Endothelial cell of umbilical vein (primary cell): ENCODE measurements around the gene MAJIN. TPM values are rescaled to one million over a fixed set of nuclear protein-coding genes. Genes with fewer than 3 reads are reported as not detected.

Source experiments
- BruUV-seq: library from RNA; stranded (reverse); fragments of 400-500 nt; replicated peaks from 2 replicates; lab custom pipeline; 2021; lab: Mats Ljungman, UMichigan
- CTCF ChIA-PET: fragments of 300-600, 350-600 bp; sonication (Branson Sonifier 250); formaldehyde crosslinking; loops from one replicate; lab custom pipeline; 2021; ENCODE audit warnings: antibody characterized with exemption, inconsistent platforms; lab: Charles Lee
- POLR2A ChIA-PET: fragments of 300-600, 350-600 bp; sonication (Branson Sonifier 250); formaldehyde crosslinking; loops from one replicate; lab custom pipeline; 2021; ENCODE audit warnings: antibody characterized with exemption, inconsistent platforms; lab: Charles Lee
- DNase-seq: peaks from one replicate; pipeline ENCODE4 v3.0.0-alpha.2; 2011; ENCODE audit warnings: low read depth, low spot score
- FAIRE-seq: peaks from 2 replicates; lab custom pipeline; 2011; peaks lifted over from hg19 to GRCh38; lab: Jason Lieb, UNC
- H2AFZ ChIP-seq: 2 replicates; pipeline ENCODE4 v1.6.0; 2012; ENCODE audit warnings: low read depth, low read length, control low read depth, inconsistent platforms
- H3K27ac ChIP-seq: 2 replicates; pipeline ENCODE4 v1.5.1; 2011; ENCODE audit warnings: low read depth, mild to moderate bottlenecking, control low read depth, low read length, moderate library complexity; ENCODE audit not compliant: insufficient read depth
- H3K27me3 ChIP-seq, 2 experiments: 2 replicates each; pipeline versions ENCODE4 v1.6.0 to v1.6.1; 2011; ENCODE audit warnings: low read length in 2 of 2, mixed read lengths in 1 of 2; ENCODE audit not compliant: control insufficient read depth in 2 of 2, insufficient read depth in 2 of 2
- H3K36me3 ChIP-seq, 2 experiments: 2 replicates in 1 of 2; 3 replicates in 1 of 2; pipeline ENCODE4 v1.5.1; 2011; ENCODE audit warnings: low read length in 2 of 2, mild to moderate bottlenecking in 1 of 2, moderate library complexity in 1 of 2; ENCODE audit not compliant: control insufficient read depth in 2 of 2, insufficient read depth in 2 of 2; ENCODE audit errors: extremely low read depth in 1 of 2
- H3K4me1 ChIP-seq: 3 replicates; pipeline ENCODE4 v1.5.1; 2011; ENCODE audit warnings: mild to moderate bottlenecking, low read length; ENCODE audit not compliant: control insufficient read depth, insufficient read depth; ENCODE audit errors: extremely low read depth
- H3K4me2 ChIP-seq: 2 replicates; pipeline ENCODE4 v1.6.1; 2011; ENCODE audit warnings: low read length, control low read depth, mixed read lengths; ENCODE audit not compliant: insufficient read depth
- H3K4me3 ChIP-seq, 3 experiments: fragments of 200-600 bp in 1 of 3; sonication (generic), shearing (Covaris generic) in 1 of 3; replicated peaks in 1 of 3; 2 replicates each; pipeline ENCODE4 v1.5.1; 2011 to 2016; ENCODE audit warnings: control low read depth in 3 of 3, low read length in 3 of 3, mild to moderate bottlenecking in 2 of 3, inconsistent platforms in 1 of 3, low read depth in 1 of 3, moderate library complexity in 1 of 3; ENCODE audit not compliant: insufficient read depth in 1 of 3
- H3K79me2 ChIP-seq: 2 replicates; pipeline ENCODE4 v1.6.0; 2012; ENCODE audit warnings: low read length, inconsistent platforms; ENCODE audit not compliant: control insufficient read depth, insufficient read depth
- H3K9ac ChIP-seq: replicated peaks from 2 replicates; pipeline ENCODE3; 2011; ENCODE audit warnings: low read length, control low read depth; ENCODE audit not compliant: insufficient read depth; ENCODE audit errors: extremely low read depth
- H3K9me1 ChIP-seq: replicated peaks from 3 replicates; pipeline ENCODE4 v1.6.0; 2011; ENCODE audit warnings: mild to moderate bottlenecking, low read length; ENCODE audit not compliant: control insufficient read depth, insufficient read depth; ENCODE audit errors: extremely low read depth
- H3K9me3 ChIP-seq: replicated peaks from 2 replicates; pipeline ENCODE4 v1.5.1; 2012; ENCODE audit warnings: low read length, inconsistent platforms; ENCODE audit not compliant: control insufficient read depth, insufficient read depth
- H4K20me1 ChIP-seq: replicated peaks from 2 replicates; pipeline ENCODE3; 2011; ENCODE audit warnings: mild to moderate bottlenecking, low read length; ENCODE audit not compliant: control insufficient read depth, insufficient read depth; ENCODE audit errors: extremely low read depth
- CTCF ChIP-seq, 2 donors: IDR thresholded peaks; 1 replicate in 1 of 2; 2 replicates in 1 of 2; pipeline ENCODE4 v1.5.1; 2011; ENCODE audit warnings: low read length in 2 of 2, mild to moderate bottlenecking in 2 of 2, moderate library complexity in 2 of 2, control low read depth in 1 of 2, inconsistent platforms in 1 of 2, low read depth in 1 of 2; ENCODE audit not compliant: insufficient read depth in 1 of 2; ENCODE audit errors: extremely low read depth in 1 of 2
- GATA2 ChIP-seq: IDR thresholded peaks from 2 replicates; pipeline ENCODE4 v1.7.0; 2011; ENCODE audit warnings: low read depth, mild to moderate bottlenecking, moderate library complexity, mixed read lengths, low read length; ENCODE audit not compliant: insufficient read length, insufficient read depth
- JUN ChIP-seq: IDR thresholded peaks from 2 replicates; pipeline ENCODE4 v1.6.1; 2011; ENCODE audit warnings: borderline replicate concordance, low read depth; ENCODE audit not compliant: insufficient read length, insufficient read depth
- POLR2A ChIP-seq: IDR thresholded peaks from 2 replicates; pipeline ENCODE4 v1.6.1; 2012; ENCODE audit warnings: low read depth, mild to moderate bottlenecking, control low read depth, low read length
- POLR2AphosphoS5 ChIP-seq: IDR thresholded peaks from 2 replicates; pipeline ENCODE4 v1.6.1; 2012; ENCODE audit warnings: low read depth, mild to moderate bottlenecking, control low read depth, low read length, moderate library complexity; ENCODE audit not compliant: insufficient read depth
- dilution Hi-C: fragments of 300-500 bp; cut with MboI; formaldehyde crosslinking; loops from one replicate; pipeline ENCODE4 v1.15.0; 2019; ENCODE audit warnings: low sequenced_read_pairs; ENCODE audit not compliant: extremely low pct_ligation_motif_present
- intact Hi-C: fragments of 100-400 bp; cut with micrococcal nuclease; formaldehyde crosslinking; loops from one replicate; pipeline ENCODE4 v1.10.0; 2022
- polyA plus RNA-seq, 4 experiments: library from polyadenylated mRNA; depleted of rRNA in 3 of 4; stranded (reverse) in 3 of 4; unstranded in 1 of 4; fragments of >200 nt; gene quantifications; 2 replicates each; pipeline versions ENCODE4 v1.2.1 to v1.2.3, GENCODE V29; 2011 to 2012; ENCODE audit warnings: missing spikeins in 1 of 4
- total RNA-seq: library from RNA; stranded (reverse); gene quantifications from 2 replicates; pipeline ENCODE4 v1.2.3, GENCODE V29; 2021

Gene MAJIN
- total and polyA plus RNA-seq, 2 donors (not counting 3 experiments of a cell fraction or from before 2014, with no cell fraction given): 0.07 TPM; not detected in 1

- Histone ChIP-seq H3K27me3 (no peaks in the 10 kb centered on the region), H2AFZ (no peak overlapping the region), H3K9me3 (no peaks in the 10 kb centered on the region), H3K27ac (no peak overlapping the region), H3K79me2 (peaks cover 7% of the 10 kb centered on the region), H3K9me1 (no peaks in the 10 kb centered on the region), H3K4me1 (peaks cover 11% of the 10 kb centered on the region), H3K36me3 (peaks cover 7 to 52% of the 10 kb centered on the region in 2 experiments), H4K20me1 (no peaks in the 10 kb centered on the region), H3K4me2 (no peak overlapping the region), H3K4me3 (no peak overlapping the region), H3K9ac (no peak overlapping the region)
- dilution Hi-C loops: no loop called here
- BruUV-seq: no TSS peak
- intact Hi-C loops: no loop called here
- CTCF ChIA-PET: interaction anchor here (2.0 kb wide), 1 partner anchor 25 kb away, joined by 8 read pairs; no protein-coding TSS in a partner anchor
- DNase-seq (no peak), FAIRE-seq (no peak)
- no peak for TF ChIP-seq GATA2
- POLR2A ChIA-PET: no interaction called here
Measured at GRCh38 chr11:64913171-64913727, 58.7 kb downstream of the MAJIN start.

- H3K79me2 ChIP-seq: peaks cover 7% of the 10 kb centered on the region
- CTCF ChIA-PET: interaction anchor here (2.0 kb wide), 1 partner anchor 24 kb away, joined by 8 read pairs; no protein-coding TSS in a partner anchor
- H3K27me3 ChIP-seq: no peaks in the 10 kb centered on the region
- no peak overlapping the region for H3K27ac ChIP-seq
- H3K9me1 ChIP-seq: no peaks in the 10 kb centered on the region
- H3K9me3 ChIP-seq: no peaks in the 10 kb centered on the region
- H3K4me3 ChIP-seq: no peak overlapping the region
- no peak overlapping the region for H3K9ac ChIP-seq
- no TSS peak for BruUV-seq
- intact Hi-C loops (no loop called here), dilution Hi-C loops (no loop called here)
- TF ChIP-seq POLR2A: no peak
- TF ChIP-seq POLR2AphosphoS5: no peak
- TF ChIP-seq GATA2: no peak
- no peak for TF ChIP-seq JUN
- no peak for TF ChIP-seq CTCF (IDR thresholded peaks at IDR 0.05; ENCODE audit: extremely low read depth in 1 of 2, insufficient read depth in 1 of 2, low read depth in 1 of 2, low read length in 2 of 2)
- H3K36me3 ChIP-seq: peaks cover 7 to 59% of the 10 kb centered on the region in 2 experiments
- H2AFZ ChIP-seq: no peak overlapping the region
- H3K4me1 ChIP-seq: peaks cover 4% of the 10 kb centered on the region
- FAIRE-seq (no peak), DNase-seq (no peak)
- POLR2A ChIA-PET: interaction anchor here (0.6 kb wide), 1 partner anchor 13 kb away, joined by 3 read pairs; no protein-coding TSS in a partner anchor
- H4K20me1 ChIP-seq: no peaks in the 10 kb centered on the region
- H3K4me2 ChIP-seq: no peak overlapping the region
Measured at GRCh38 chr11:64911689-64912088, 60.2 kb downstream of the MAJIN start.
